ENCODE data around the gene DYNC2H1. TPM values are rescaled to one million over a fixed set of nuclear protein-coding genes. Genes with fewer than 3 reads are reported as not detected.
A peak's percentile ranks its signal among the peaks of the same experiment; 100 is the strongest.

Gene DYNC2H1
- total and polyA plus RNA-seq, 8 donors = 12.8 to 41.2 (median 31.1) TPM

GRCh38 chr11:103317118-103317517 lies 207.9 kb downstream of the DYNC2H1 start:
- Histone ChIP-seq H3K27ac (no peak overlapping the region), H3K9me3 (no peaks in the 10 kb centered on the region), H3K4me3 (no peak overlapping the region), H3K4me1 (no peaks in the 10 kb centered on the region), H3K27me3 (no peaks in the 10 kb centered on the region), H3K36me3 (no peaks in the 10 kb centered on the region)
- DNase-seq (no peak), ATAC-seq (no peak)
- intact Hi-C loops (cut with DNase I) = no loop called here
- no peak for TF ChIP-seq CTCF (IDR thresholded peaks at IDR 0.05)

GRCh38 chr11:103322821-103323220 lies 213.6 kb downstream of the DYNC2H1 start:
- DNase-seq = peak in 2 of 4 donors; percentile 7 to 12
- TF ChIP-seq CTCF (IDR thresholded peaks at IDR 0.05) = no peak
- Histone ChIP-seq H3K27me3 (no peaks in the 10 kb centered on the region), H3K9me3 (no peaks in the 10 kb centered on the region), H3K4me3 (no peak overlapping the region), H3K4me1 (no peaks in the 10 kb centered on the region), H3K36me3 (no peaks in the 10 kb centered on the region), H3K27ac (no peak overlapping the region)
- no peak for ATAC-seq
- intact Hi-C loops (cut with DNase I) = no loop called here

- Histone ChIP-seq H3K27me3 (no peaks in the 10 kb centered on the region), H3K4me3 (no peak overlapping the region), H3K36me3 (no peaks in the 10 kb centered on the region), H3K9me3 (no peaks in the 10 kb centered on the region), H3K27ac (no peak overlapping the region), H3K4me1 (no peaks in the 10 kb centered on the region)
- no peak for ATAC-seq
- no peak for TF ChIP-seq CTCF (IDR thresholded peaks at IDR 0.05)
- intact Hi-C loops (cut with DNase I) = loop anchor here in 1 of 2 donors (5.0 kb wide), 1 partner anchor 272 kb away; no protein-coding TSS in a partner anchor
- no peak for DNase-seq
Observed at GRCh38 chr11:103325686-103326069, 216.5 kb downstream of the DYNC2H1 start.

GRCh38 chr11:103326070-103326794 lies 217.0 kb downstream of the DYNC2H1 start:
- Histone ChIP-seq H3K4me1 (no peaks in the 10 kb centered on the region), H3K36me3 (no peaks in the 10 kb centered on the region), H3K27me3 (no peaks in the 10 kb centered on the region), H3K9me3 (no peaks in the 10 kb centered on the region), H3K4me3 (no peak overlapping the region), H3K27ac (no peak overlapping the region)
- peak; percentile 45 to 50 for TF ChIP-seq CTCF (IDR thresholded peaks at IDR 0.05)
- peak in 2 of 4 donors; percentile 18 to 48 for DNase-seq
- peak; percentile 98 for ATAC-seq
- intact Hi-C loops (cut with DNase I) = loop anchor here in 1 of 2 donors (5.0 kb wide), 1 partner anchor 271 kb away; no protein-coding TSS in a partner anchor

GRCh38 chr11:103327721-103328120 lies 218.5 kb downstream of the DYNC2H1 start:
- no peaks in the 10 kb centered on the region for H3K4me1 ChIP-seq
- no peak for TF ChIP-seq CTCF (IDR thresholded peaks at IDR 0.05)
- no peaks in the 10 kb centered on the region for H3K36me3 ChIP-seq
- H3K27me3 ChIP-seq = no peaks in the 10 kb centered on the region
- H3K27ac ChIP-seq = no peak overlapping the region
- ATAC-seq = no peak
- intact Hi-C loops (cut with DNase I) = loop anchor here in 1 of 2 donors (5.0 kb wide), 1 partner anchor 270 kb away; no protein-coding TSS in a partner anchor
- H3K4me3 ChIP-seq = no peak overlapping the region
- no peaks in the 10 kb centered on the region for H3K9me3 ChIP-seq
- DNase-seq = no peak

Measured in left lung (tissue), 10 donors.